ENCODE results near the gene TPCN1. TPM values are rescaled to one million over a fixed set of nuclear protein-coding genes. Genes with fewer than 3 reads are reported as not detected.

The TPCN1 gene
- total and polyA plus RNA-seq, 2 of the 8 experiments (the other 6 are each of a cell fraction or from before 2014, with no cell fraction given) = 14.9 to 21.4 TPM

DNA sequence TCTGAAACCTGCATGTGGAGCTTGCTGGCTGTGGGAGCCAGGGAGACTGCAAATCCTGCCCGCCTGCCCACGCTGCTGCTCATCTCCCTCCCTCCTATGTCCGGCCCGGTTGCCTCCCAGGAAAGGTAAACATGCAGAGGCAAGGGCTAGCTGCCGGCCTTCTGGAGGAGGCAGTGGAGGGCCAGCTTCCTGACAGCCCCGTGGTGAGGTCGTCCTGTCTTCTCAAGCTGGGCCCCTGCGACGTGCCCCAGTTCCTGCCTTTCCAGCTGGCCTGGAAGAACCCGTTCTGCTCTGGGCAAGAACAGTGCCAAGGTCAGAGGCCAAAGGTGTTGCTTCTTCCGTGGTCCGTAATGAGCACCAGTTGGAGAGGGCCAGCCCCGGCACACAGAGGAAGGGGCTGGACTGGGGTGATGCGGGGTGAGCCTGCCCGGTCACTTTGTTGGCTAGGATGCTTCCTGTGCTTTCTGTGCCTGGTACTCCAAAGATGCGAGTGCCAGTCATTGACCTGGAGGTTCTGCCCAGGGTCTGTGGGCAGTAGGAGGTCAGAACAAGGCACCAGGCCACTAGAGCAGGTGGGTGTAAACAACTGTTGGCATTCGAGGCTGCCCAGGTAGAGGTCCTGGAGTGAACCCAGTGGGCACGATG, 25.3 kb downstream of the TPCN1 start (continued):
- no peak for TF ChIP-seq CHD7 (IDR thresholded peaks at IDR 0.05; ENCODE audit: insufficient replicate concordance, low read length)
- no peak for TF ChIP-seq TAF1 (IDR thresholded peaks at IDR 0.05; ENCODE audit: low read depth, low read length)
- TF ChIP-seq YY1 (IDR thresholded peaks at IDR 0.05; ENCODE audit: low read depth, low read length) = no peak
- TF ChIP-seq CTBP2 (IDR thresholded peaks at IDR 0.05; ENCODE audit: borderline replicate concordance, insufficient read depth, insufficient read length, low read length) = no peak
- TF ChIP-seq SP1 (IDR thresholded peaks at IDR 0.05; ENCODE audit: low read depth, low read length) = no peak
- no peak for TF ChIP-seq NANOG (IDR thresholded peaks at IDR 0.05; ENCODE audit: insufficient read depth, low read depth, low read length, poor library complexity, severe bottlenecking)
- no peak for TF ChIP-seq FOSL1 (IDR thresholded peaks at IDR 0.05; ENCODE audit: insufficient read depth, low read depth, low read length)
- no peak for TF ChIP-seq BACH1 (IDR thresholded peaks at IDR 0.05; ENCODE audit: low read length)

Data from H1 (cell line).